Ovary (tissue), 9 donors: Measurements from ENCODE around the gene FXYD1. TPM values are rescaled to one million over a fixed set of nuclear protein-coding genes. Genes with fewer than 3 reads are reported as not detected.

Experiments used
- DNase-seq, 5 donors: peaks; one replicate each; pipeline ENCODE4 v3.0.0-alpha.2; 2019 to 2020
- H3K27ac ChIP-seq, 2 donors: fragments of 200-600 bp; one replicate each; pipeline versions ENCODE4 v1.5.1 to v1.8.0; 2019 to 2022
- H3K27me3 ChIP-seq: fragments of 200-600 bp; one replicate; pipeline ENCODE4 v1.8.0; 2022
- H3K36me3 ChIP-seq: fragments of 200-600 bp; sonication (generic); one replicate; pipeline ENCODE4 v1.5.1; 2019
- H3K4me1 ChIP-seq: one replicate; pipeline ENCODE4 v1.8.1; 2013; ENCODE audit warnings: mild to moderate bottlenecking, moderate library complexity; ENCODE audit not compliant: insufficient read depth
- H3K4me3 ChIP-seq: fragments of 200-600 bp; sonication (generic); one replicate; pipeline ENCODE4 v1.5.1; 2017
- H3K9me3 ChIP-seq, 2 donors: fragments of 200-600 bp in 1 of 2; sonication (generic) in 1 of 2; one replicate each; pipeline versions ENCODE4 v1.5.1 to v1.8.1; 2013 to 2019; ENCODE audit warnings: mild to moderate bottlenecking in 1 of 2, moderate library complexity in 1 of 2
- EP300 ChIP-seq: sonication (generic); formaldehyde crosslinking; IDR thresholded peaks from one replicate; pipeline ENCODE4 v1.6.1; 2017; ENCODE audit warnings: antibody characterized with exemption
- POLR2A ChIP-seq: fragments of 450-650 bp; IDR thresholded peaks from one replicate; pipeline ENCODE4 v1.6.1; 2017; ENCODE audit warnings: antibody characterized with exemption, mild to moderate bottlenecking, moderate library complexity
- WGBS, 3 donors: extraction: QIAGEN DNeasy Blood & Tissue Kit in 1 of 3; methylation state at CpG; one replicate each; pipeline versions ENCODE4 v1.1.5 to v1.1.7; 2013 to 2017; 5-methylcytosine and 5-hydroxymethylcytosine counted together
- intact Hi-C, 4 donors: fragments of 100-400 bp; cut with DNase I; formaldehyde crosslinking; loops; one replicate each; pipeline versions ENCODE4 v1.11.0 to v1.15.1; 2022 to 2023
- polyA plus RNA-seq, 2 donors: library from polyadenylated mRNA; stranded (reverse); fragments of 200-250 nt in 1 of 2; fragments of 350-450 nt in 1 of 2; fragmentation: Illumina TruSeq in 1 of 2; extraction: RNeasy Lipid Tissue Mini Kit (QIAGEN cat#74804) in 1 of 2; gene quantifications; one replicate each; pipeline ENCODE4 v1.2.3, GENCODE V29; 2013 to 2014
- total RNA-seq, 7 donors: library from RNA; depleted of rRNA in 2 of 7; stranded (reverse); fragments of >200 nt in 2 of 7; fragmentation: NEBNext Ultra II Directional in 3 of 7; extraction: Animal tissue kit (Norgen Biotek cat#: 25700) in 3 of 7; gene quantifications; one replicate each; pipeline versions ENCODE4 v1.1.0 to v1.2.4, GENCODE V29; 2016 to 2023
- TF ChIP-seq, protein P1 (sequence below), 3 donors: fragments of 450-650 bp in 2 of 3; fragments of 200-600 bp in 1 of 3; IDR thresholded peaks; one replicate each; pipeline versions ENCODE4 v1.5.1 to v1.8.0; 2016 to 2022; ENCODE audit warnings: antibody characterized with exemption in 3 of 3, mild to moderate bottlenecking in 1 of 3
- donor health status: DM: no; HTN: no; CAD: no; lungs with moderate emphysema.
- donor health status: DM: no; HTN: no; CAD: no.
- donor health status: Bipolar disorder and iron deficiency.
- donor health status: DM: yes; HTN: yes; CAD: no.
- donor health status: DM: no; HTN: no; CAD: no.
- donor health status: DM: yes; HTN: yes; CAD: no.

The FXYD1 gene
- total and polyA plus RNA-seq, 9 donors = 26.7 to 204 (median 95.8) TPM

DNA sequence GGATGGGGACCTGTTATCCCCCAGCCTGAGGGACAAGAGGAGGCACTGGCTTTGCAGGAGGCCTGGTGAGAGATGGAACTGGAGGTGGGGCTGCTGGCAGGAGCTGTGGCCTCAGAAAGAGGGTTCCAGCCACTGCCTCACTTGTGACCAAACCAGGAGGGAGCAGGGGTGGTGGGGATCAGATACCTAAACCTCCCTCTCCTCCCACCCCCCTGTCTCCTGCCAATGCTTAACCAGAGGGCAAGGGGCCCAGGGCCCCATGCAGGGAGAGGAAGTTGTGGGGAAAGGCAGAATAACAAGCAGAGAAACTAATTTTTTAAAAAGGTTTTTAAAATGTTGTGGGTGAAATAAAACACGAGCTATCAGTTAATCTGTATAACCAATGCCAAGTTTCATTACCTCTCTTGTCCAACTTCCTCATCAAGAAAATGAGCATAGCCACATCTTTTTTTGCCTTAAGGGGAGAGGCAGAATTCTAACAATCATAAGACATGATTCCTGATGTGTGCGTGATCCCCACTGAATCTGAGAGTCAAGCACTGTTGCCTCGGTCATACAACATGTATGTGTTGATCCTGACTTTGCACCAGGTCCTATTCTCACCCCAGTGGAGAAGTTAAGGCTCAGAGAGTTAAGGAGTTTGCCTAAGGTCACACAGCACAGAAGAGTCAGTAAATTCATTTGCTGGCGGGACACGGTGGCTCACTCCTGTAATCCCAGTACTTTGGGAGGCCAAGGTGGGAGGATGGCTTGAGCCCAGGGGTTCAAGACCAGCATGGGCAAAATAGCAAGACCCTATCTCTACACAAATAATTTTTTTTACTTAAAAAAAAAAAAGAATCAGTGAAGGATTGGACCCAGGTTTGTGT is 28.9 kb downstream of the FXYD1 start:
- no peak overlapping the region for H3K4me3 ChIP-seq
- no peak overlapping the region for H3K27ac ChIP-seq
- intact Hi-C loops = no loop called here
- no peaks in the 10 kb centered on the region for H3K27me3 ChIP-seq
- 75 to 82% (median 78%) methylated on average over 5 of the region's 5 CpGs for WGBS, 3 donors
- no peaks in the 10 kb centered on the region for H3K4me1 ChIP-seq
- peaks cover 0 to 14% of the 10 kb centered on the region in 2 donors for H3K9me3 ChIP-seq
- H3K36me3 ChIP-seq = no peaks in the 10 kb centered on the region
- TF ChIP-seq POLR2A (no peak), EP300 (no peak)
- TF ChIP-seq, protein P1, sequence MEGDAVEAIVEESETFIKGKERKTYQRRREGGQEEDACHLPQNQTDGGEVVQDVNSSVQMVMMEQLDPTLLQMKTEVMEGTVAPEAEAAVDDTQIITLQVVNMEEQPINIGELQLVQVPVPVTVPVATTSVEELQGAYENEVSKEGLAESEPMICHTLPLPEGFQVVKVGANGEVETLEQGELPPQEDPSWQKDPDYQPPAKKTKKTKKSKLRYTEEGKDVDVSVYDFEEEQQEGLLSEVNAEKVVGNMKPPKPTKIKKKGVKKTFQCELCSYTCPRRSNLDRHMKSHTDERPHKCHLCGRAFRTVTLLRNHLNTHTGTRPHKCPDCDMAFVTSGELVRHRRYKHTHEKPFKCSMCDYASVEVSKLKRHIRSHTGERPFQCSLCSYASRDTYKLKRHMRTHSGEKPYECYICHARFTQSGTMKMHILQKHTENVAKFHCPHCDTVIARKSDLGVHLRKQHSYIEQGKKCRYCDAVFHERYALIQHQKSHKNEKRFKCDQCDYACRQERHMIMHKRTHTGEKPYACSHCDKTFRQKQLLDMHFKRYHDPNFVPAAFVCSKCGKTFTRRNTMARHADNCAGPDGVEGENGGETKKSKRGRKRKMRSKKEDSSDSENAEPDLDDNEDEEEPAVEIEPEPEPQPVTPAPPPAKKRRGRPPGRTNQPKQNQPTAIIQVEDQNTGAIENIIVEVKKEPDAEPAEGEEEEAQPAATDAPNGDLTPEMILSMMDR (IDR thresholded peaks at IDR 0.05) = no peak
- no peak for DNase-seq

DNA sequence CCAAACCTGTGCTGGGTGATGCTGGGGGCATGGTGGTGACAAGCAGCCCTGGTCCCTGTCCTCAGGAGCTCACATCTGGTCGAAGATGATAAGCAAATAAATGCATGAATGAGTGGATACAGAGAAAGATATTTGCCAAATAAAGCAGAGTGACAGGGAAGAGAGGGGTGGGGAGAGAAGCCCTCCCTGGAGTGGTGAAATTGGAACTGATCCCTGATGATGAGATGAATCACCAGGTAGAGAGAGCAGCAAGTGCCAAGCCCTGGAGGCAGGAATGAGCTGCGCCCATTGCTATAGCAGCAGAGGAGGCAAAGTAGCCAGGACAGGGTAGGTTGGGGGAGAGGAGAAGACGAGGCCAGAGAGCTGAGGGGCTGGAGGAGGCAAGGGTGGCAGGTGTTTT is 29.6 kb downstream of the FXYD1 start:
- Histone ChIP-seq H3K4me3 (no peak overlapping the region), H3K27me3 (no peaks in the 10 kb centered on the region), H3K9me3 (peaks cover 0 to 14% of the 10 kb centered on the region in 2 donors), H3K36me3 (no peaks in the 10 kb centered on the region), H3K4me1 (no peaks in the 10 kb centered on the region), H3K27ac (no peak overlapping the region)
- intact Hi-C loops = no loop called here
- WGBS, 3 donors = 63 to 82% (median 78%) methylated on average over 3 of the region's 3 CpGs
- DNase-seq = no peak
- TF ChIP-seq EP300 (no peak), POLR2A (no peak)
- TF ChIP-seq, protein P1 (IDR thresholded peaks at IDR 0.05) = no peak

DNA sequence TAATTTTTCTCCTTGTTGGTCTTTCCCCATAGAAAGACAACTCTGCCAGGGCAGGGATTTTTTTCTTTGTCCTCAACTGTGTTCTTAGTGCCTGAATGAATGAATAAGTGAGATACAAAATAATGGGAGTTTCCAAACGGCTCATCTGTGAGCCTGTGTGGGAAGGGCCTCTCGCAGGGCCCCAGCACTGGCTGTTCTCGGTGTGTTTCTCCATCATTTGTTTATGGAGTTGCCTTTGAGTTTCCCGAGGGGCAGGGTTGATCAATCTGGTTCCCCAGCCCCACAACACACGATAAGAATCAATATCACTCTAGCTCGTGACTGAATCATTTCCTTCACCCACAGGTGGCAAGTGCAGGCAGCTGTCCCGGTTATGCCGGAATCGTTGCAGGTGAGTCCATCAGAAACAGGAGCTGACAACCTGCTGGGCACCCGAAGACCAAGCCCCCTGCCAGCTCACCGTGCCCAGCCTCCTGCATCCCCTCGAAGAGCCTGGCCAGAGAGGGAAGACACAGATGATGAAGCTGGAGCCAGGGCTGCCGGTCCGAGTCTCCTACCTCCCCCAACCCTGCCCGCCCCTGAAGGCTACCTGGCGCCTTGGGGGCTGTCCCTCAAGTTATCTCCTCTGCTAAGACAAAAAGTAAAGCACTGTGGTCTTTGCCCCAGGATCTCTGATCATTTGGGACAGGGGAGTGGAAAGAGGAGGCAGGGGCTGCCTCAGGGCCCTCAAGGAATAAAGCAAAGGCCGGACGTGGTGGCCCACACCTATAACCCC is 30.8 kb downstream of the FXYD1 start:
- no peak for DNase-seq
- WGBS, 3 donors = 68 to 81% (median 71%) methylated on average over 18 of the region's 18 CpGs
- intact Hi-C loops = no loop called here
- no peak overlapping the region for H3K4me3 ChIP-seq
- H3K4me1 ChIP-seq = no peaks in the 10 kb centered on the region
- H3K27ac ChIP-seq = no peak overlapping the region
- no peaks in the 10 kb centered on the region for H3K36me3 ChIP-seq
- H3K9me3 ChIP-seq = peaks cover 0 to 11% of the 10 kb centered on the region in 2 donors
- TF ChIP-seq, protein P1 (IDR thresholded peaks at IDR 0.05) = no peak
- TF ChIP-seq POLR2A (no peak), EP300 (no peak)
- no peaks in the 10 kb centered on the region for H3K27me3 ChIP-seq

DNA sequence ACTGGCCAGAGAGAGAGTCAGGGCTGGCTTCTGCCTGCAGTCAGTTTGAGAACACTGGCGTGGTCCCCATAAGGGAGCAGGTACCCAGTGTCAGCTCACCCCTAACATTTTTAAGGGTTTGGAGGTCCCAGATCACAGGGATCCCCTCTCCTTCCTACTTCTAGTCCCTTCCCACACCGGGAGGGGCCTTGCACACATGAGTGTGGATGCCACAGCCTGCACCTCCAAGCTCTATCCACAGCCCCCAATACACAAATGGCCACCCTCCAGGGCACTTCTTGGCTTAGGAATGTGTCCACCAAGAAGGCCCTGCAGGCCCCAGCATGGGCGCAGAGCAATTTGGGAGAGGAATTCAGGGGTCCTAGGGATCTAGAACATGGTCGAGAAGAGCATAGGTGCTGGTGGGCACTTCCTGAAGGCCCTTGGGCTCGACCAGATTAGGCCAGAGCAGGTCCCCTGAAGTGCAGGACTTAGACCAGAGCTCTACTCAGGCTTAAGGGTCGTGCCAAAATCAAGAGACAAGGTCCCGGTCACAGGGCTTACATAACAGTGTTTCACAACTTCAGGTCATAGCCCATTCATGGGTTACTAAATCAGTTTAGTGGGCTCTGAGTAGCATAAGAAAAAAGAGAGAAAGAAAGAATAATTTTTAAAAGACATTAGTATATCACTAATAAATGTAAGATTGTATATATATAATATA is 31.9 kb downstream of the FXYD1 start:
- no peaks in the 10 kb centered on the region for H3K27me3 ChIP-seq
- no peak overlapping the region for H3K4me3 ChIP-seq
- H3K4me1 ChIP-seq = no peaks in the 10 kb centered on the region
- WGBS, 3 donors = 75 to 81% (median 77%) methylated on average over 7 of the region's 7 CpGs
- TF ChIP-seq, protein P1 (IDR thresholded peaks at IDR 0.05) = no peak
- no peak for TF ChIP-seq EP300
- TF ChIP-seq POLR2A = no peak
- H3K36me3 ChIP-seq = no peaks in the 10 kb centered on the region
- intact Hi-C loops = no loop called here
- DNase-seq = no peak
- H3K27ac ChIP-seq = no peak overlapping the region
- H3K9me3 ChIP-seq = peaks cover 0 to 9% of the 10 kb centered on the region in 2 donors
